HEK293 (cell line): Measurements from ENCODE around the gene RGS5.

Source experiments
- CTCF ChIA-PET: fragments of 350-600 bp; formaldehyde crosslinking; extraction: SDS; loops from one replicate; lab custom pipeline; 2021; ENCODE audit warnings: antibody characterized with exemption; lab: Yijun Ruan, JAX
- POLR2A ChIA-PET: fragments of 300-600 bp; formaldehyde crosslinking; extraction: SDS; loops from one replicate; lab custom pipeline; 2020; ENCODE audit warnings: antibody characterized with exemption, inconsistent platforms; lab: Yijun Ruan, JAX
- H3K27ac ChIP-seq: fragments of 200-500 bp; sonication (Bioruptor generic); 2 replicates; pipeline ENCODE4 v1.5.1; 2014; ENCODE audit warnings: low read depth, low read length, control low read depth, inconsistent platforms; ENCODE audit errors: extremely low read depth
- H3K36me3 ChIP-seq, 2 experiments: fragments of 200-500 bp in 1 of 2; sonication (Bioruptor generic) in 1 of 2; 1 replicate in 1 of 2; 2 replicates in 1 of 2; pipeline ENCODE4 v1.5.1; 2014 to 2017; ENCODE audit warnings: inconsistent platforms in 2 of 2, low read length in 2 of 2; ENCODE audit not compliant: control insufficient read depth in 2 of 2, insufficient read depth in 1 of 2
- H3K4me1 ChIP-seq: fragments of 200-500 bp; sonication (Bioruptor generic); 2 replicates; pipeline ENCODE4 v1.5.1; 2014; ENCODE audit warnings: mild to moderate bottlenecking, low read length, inconsistent platforms; ENCODE audit not compliant: control insufficient read depth, insufficient read depth
- H3K4me3 ChIP-seq: 2 replicates; pipeline ENCODE4 v1.5.1; 2011; ENCODE audit warnings: low read depth, mild to moderate bottlenecking, control low read depth, low read length, moderate library complexity
- H3K9me3 ChIP-seq: fragments of 200-500 bp; sonication (Bioruptor generic); 2 replicates; pipeline ENCODE4 v1.5.1; 2014; ENCODE audit warnings: low read depth, low read length, inconsistent platforms; ENCODE audit not compliant: control insufficient read depth, insufficient read depth
- GLI2 ChIP-seq: fragments of 450-650 bp; formaldehyde crosslinking; IDR thresholded peaks from 2 replicates; pipeline ENCODE4; 2017; ENCODE audit warnings: missing biosample characterization, missing genetic modification characterization, low read depth, borderline replicate concordance
- KLF7 ChIP-seq: fragments of 450-650 bp; formaldehyde crosslinking; IDR thresholded peaks from 2 replicates; pipeline ENCODE4 v1.5.1; 2016; ENCODE audit warnings: missing biosample characterization, missing genetic modification characterization, borderline replicate concordance
- SP7 ChIP-seq: fragments of 450-650 bp; formaldehyde crosslinking; IDR thresholded peaks from 2 replicates; pipeline ENCODE4 v1.5.1; 2016; ENCODE audit warnings: missing biosample characterization, missing genetic modification characterization
- YY2 ChIP-seq: fragments of 450-650 bp; formaldehyde crosslinking; IDR thresholded peaks from 2 replicates; pipeline ENCODE4 v1.5.1; 2016; ENCODE audit warnings: missing biosample characterization, missing genetic modification characterization
- ZNF140 ChIP-seq: fragments of 450-650 bp; formaldehyde crosslinking; IDR thresholded peaks from 2 replicates; pipeline ENCODE4 v1.5.1; 2016; ENCODE audit warnings: missing biosample characterization, missing genetic modification characterization
- ZNF324 ChIP-seq: fragments of 450-650 bp; formaldehyde crosslinking; IDR thresholded peaks from 2 replicates; pipeline ENCODE4 v1.5.1; 2016; ENCODE audit warnings: missing biosample characterization, missing genetic modification characterization
- ZNF48 ChIP-seq: fragments of 450-650 bp; formaldehyde crosslinking; IDR thresholded peaks from 2 replicates; pipeline ENCODE4 v1.5.1; 2016; ENCODE audit warnings: missing biosample characterization, missing genetic modification characterization
- ZNF654 ChIP-seq: fragments of 450-650 bp; formaldehyde crosslinking; IDR thresholded peaks from 2 replicates; pipeline ENCODE4 v1.5.1; 2016; ENCODE audit warnings: low read depth, missing biosample characterization, missing genetic modification characterization
- ZNF701 ChIP-seq: fragments of 450-650 bp; formaldehyde crosslinking; IDR thresholded peaks from 2 replicates; pipeline ENCODE4 v1.5.1; 2016; ENCODE audit warnings: missing biosample characterization, missing genetic modification characterization
- ZNF837 ChIP-seq: fragments of 450-650 bp; formaldehyde crosslinking; IDR thresholded peaks from 2 replicates; pipeline ENCODE4 v1.5.1; 2016; ENCODE audit warnings: missing biosample characterization, missing genetic modification characterization
- ZSCAN16 ChIP-seq: fragments of 450-650 bp; formaldehyde crosslinking; IDR thresholded peaks from 2 replicates; pipeline ENCODE4 v1.5.1; 2016; ENCODE audit warnings: missing biosample characterization, missing genetic modification characterization
- TF ChIP-seq, protein P1 (sequence below): fragments of 450-650 bp; formaldehyde crosslinking; IDR thresholded peaks from 2 replicates; pipeline ENCODE4 v1.5.1; 2016; ENCODE audit warnings: missing biosample characterization, missing genetic modification characterization, low read depth
- TF ChIP-seq, protein P2 (sequence below): fragments of 450-650 bp; formaldehyde crosslinking; IDR thresholded peaks from 2 replicates; pipeline ENCODE4 v1.5.1; 2016; ENCODE audit warnings: missing biosample characterization, missing genetic modification characterization
- TF ChIP-seq, protein P3 (sequence below): fragments of 450-650 bp; formaldehyde crosslinking; IDR thresholded peaks from 2 replicates; pipeline ENCODE4 v1.5.1; 2016; ENCODE audit warnings: missing biosample characterization, missing genetic modification characterization, low read depth
- TF ChIP-seq, protein P4 (sequence below): fragments of 450-650 bp; formaldehyde crosslinking; IDR thresholded peaks from 2 replicates; pipeline ENCODE4 v1.5.1; 2016; ENCODE audit warnings: missing biosample characterization, missing genetic modification characterization
- TF ChIP-seq, protein P5 (sequence below): fragments of 450-650 bp; formaldehyde crosslinking; IDR thresholded peaks from 2 replicates; pipeline ENCODE4 v1.5.1; 2016; ENCODE audit warnings: missing biosample characterization, missing genetic modification characterization
- TF ChIP-seq, protein P6 (sequence below): fragments of 450-650 bp; formaldehyde crosslinking; IDR thresholded peaks from 2 replicates; pipeline ENCODE4 v1.5.1; 2017; ENCODE audit warnings: missing biosample characterization, missing genetic modification characterization
- TF ChIP-seq, protein P7 (sequence below): fragments of 450-650 bp; formaldehyde crosslinking; IDR thresholded peaks from 2 replicates; pipeline ENCODE4 v1.5.1; 2016; ENCODE audit warnings: missing biosample characterization, missing genetic modification characterization, borderline replicate concordance

Gene RGS5

DNA sequence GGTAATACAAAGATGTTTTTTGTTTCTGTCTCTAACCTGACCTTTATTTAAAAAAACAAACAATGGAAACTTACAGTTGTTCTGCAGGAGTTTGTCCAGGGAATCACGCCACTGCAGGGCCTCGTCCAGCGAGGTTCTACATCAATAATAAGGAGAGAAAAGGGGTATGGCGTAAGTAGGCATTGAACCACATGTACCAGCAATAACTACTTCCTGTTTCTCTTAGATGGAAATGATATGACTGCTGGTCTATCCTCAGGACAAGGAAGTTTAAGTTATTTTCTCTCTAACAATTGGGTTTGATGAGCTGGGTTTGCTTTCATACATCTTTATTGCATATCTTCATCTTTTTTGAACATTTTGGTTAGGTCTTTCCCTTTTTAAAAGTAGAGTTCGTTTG is 40.9 kb downstream of the RGS5 start:
- Histone ChIP-seq H3K4me3 (no peak overlapping the region), H3K36me3 (no peaks in the 10 kb centered on the region), H3K4me1 (no peaks in the 10 kb centered on the region), H3K27ac (no peak overlapping the region), H3K9me3 (no peaks in the 10 kb centered on the region)
- ChIA-PET CTCF (interaction anchor here (0.7 to 1.5 kb wide), 3 partner anchors 12 to 290 kb away, joined by 3 to 4 read pairs (median 3); no protein-coding TSS in a partner anchor), POLR2A (no interaction called here)
- TF ChIP-seq ZNF140 (tag by site-specific recombination) (no peak), ZNF654 (tag by site-specific recombination) (no peak), ZNF837 (tag by site-specific recombination) (no peak), SP7 (tag by site-specific recombination) (no peak), ZNF48 (tag by site-specific recombination) (no peak), KLF7 (tag by site-specific recombination) (no peak)
- TF ChIP-seq, protein P1, sequence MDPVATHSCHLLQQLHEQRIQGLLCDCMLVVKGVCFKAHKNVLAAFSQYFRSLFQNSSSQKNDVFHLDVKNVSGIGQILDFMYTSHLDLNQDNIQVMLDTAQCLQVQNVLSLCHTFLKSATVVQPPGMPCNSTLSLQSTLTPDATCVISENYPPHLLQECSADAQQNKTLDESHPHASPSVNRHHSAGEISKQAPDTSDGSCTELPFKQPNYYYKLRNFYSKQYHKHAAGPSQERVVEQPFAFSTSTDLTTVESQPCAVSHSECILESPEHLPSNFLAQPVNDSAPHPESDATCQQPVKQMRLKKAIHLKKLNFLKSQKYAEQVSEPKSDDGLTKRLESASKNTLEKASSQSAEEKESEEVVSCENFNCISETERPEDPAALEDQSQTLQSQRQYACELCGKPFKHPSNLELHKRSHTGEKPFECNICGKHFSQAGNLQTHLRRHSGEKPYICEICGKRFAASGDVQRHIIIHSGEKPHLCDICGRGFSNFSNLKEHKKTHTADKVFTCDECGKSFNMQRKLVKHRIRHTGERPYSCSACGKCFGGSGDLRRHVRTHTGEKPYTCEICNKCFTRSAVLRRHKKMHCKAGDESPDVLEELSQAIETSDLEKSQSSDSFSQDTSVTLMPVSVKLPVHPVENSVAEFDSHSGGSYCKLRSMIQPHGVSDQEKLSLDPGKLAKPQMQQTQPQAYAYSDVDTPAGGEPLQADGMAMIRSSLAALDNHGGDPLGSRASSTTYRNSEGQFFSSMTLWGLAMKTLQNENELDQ (tag by site-specific recombination): no peak
- TF ChIP-seq, protein P2, sequence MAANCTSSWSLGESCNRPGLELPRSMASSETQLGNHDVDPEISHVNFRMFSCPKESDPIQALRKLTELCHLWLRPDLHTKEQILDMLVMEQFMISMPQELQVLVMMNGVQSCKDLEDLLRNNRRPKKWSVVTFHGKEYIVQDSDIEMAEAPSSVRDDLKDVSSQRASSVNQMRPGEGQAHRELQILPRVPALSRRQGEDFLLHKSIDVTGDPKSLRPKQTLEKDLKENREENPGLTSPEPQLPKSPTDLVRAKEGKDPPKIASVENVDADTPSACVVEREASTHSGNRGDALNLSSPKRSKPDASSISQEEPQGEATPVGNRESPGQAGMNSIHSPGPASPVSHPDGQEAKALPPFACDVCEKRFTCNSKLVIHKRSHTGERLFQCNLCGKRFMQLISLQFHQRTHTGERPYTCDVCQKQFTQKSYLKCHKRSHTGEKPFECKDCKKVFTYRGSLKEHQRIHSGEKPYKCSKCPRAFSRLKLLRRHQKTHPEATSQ (tag by site-specific recombination): no peak
- TF ChIP-seq, protein P3, sequence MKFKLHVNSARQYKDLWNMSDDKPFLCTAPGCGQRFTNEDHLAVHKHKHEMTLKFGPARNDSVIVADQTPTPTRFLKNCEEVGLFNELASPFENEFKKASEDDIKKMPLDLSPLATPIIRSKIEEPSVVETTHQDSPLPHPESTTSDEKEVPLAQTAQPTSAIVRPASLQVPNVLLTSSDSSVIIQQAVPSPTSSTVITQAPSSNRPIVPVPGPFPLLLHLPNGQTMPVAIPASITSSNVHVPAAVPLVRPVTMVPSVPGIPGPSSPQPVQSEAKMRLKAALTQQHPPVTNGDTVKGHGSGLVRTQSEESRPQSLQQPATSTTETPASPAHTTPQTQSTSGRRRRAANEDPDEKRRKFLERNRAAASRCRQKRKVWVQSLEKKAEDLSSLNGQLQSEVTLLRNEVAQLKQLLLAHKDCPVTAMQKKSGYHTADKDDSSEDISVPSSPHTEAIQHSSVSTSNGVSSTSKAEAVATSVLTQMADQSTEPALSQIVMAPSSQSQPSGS (tag by site-specific recombination): no peak
- TF ChIP-seq, protein P4, sequence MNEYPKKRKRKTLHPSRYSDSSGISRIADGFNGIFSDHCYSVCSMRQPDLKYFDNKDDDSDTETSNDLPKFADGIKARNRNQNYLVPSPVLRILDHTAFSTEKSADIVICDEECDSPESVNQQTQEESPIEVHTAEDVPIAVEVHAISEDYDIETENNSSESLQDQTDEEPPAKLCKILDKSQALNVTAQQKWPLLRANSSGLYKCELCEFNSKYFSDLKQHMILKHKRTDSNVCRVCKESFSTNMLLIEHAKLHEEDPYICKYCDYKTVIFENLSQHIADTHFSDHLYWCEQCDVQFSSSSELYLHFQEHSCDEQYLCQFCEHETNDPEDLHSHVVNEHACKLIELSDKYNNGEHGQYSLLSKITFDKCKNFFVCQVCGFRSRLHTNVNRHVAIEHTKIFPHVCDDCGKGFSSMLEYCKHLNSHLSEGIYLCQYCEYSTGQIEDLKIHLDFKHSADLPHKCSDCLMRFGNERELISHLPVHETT (tag by site-specific recombination): no peak
- TF ChIP-seq, protein P5, sequence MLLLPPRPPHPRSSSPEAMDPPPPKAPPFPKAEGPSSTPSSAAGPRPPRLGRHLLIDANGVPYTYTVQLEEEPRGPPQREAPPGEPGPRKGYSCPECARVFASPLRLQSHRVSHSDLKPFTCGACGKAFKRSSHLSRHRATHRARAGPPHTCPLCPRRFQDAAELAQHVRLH: no peak
- TF ChIP-seq, protein P6, sequence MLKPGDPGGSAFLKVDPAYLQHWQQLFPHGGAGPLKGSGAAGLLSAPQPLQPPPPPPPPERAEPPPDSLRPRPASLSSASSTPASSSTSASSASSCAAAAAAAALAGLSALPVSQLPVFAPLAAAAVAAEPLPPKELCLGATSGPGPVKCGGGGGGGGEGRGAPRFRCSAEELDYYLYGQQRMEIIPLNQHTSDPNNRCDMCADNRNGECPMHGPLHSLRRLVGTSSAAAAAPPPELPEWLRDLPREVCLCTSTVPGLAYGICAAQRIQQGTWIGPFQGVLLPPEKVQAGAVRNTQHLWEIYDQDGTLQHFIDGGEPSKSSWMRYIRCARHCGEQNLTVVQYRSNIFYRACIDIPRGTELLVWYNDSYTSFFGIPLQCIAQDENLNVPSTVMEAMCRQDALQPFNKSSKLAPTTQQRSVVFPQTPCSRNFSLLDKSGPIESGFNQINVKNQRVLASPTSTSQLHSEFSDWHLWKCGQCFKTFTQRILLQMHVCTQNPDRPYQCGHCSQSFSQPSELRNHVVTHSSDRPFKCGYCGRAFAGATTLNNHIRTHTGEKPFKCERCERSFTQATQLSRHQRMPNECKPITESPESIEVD (tag by site-specific recombination): no peak
- TF ChIP-seq, protein P7, sequence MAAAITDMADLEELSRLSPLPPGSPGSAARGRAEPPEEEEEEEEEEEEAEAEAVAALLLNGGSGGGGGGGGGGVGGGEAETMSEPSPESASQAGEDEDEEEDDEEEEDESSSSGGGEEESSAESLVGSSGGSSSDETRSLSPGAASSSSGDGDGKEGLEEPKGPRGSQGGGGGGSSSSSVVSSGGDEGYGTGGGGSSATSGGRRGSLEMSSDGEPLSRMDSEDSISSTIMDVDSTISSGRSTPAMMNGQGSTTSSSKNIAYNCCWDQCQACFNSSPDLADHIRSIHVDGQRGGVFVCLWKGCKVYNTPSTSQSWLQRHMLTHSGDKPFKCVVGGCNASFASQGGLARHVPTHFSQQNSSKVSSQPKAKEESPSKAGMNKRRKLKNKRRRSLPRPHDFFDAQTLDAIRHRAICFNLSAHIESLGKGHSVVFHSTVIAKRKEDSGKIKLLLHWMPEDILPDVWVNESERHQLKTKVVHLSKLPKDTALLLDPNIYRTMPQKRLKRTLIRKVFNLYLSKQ (tag by site-specific recombination): no peak

DNA sequence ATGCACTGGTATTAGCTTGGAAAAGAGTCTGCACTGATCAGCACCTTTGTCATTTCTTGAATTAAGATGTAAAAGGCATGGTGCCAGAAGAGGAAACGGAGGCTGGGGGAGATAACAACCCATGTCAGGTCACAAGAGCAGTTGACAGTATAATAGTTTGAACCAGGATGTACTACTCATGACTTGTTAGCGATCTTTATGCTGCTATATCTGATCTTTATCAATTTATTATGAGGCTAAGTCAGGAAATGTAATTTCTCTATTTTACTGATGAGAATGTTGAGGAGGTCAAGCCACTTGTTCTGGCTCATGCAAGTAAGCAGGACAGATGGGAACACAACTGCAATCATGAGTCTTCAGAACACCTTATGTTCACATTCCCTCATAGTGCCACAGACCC is 41.4 kb downstream of the RGS5 start:
- no peak overlapping the region for H3K27ac ChIP-seq
- no peaks in the 10 kb centered on the region for H3K9me3 ChIP-seq
- no peaks in the 10 kb centered on the region for H3K4me1 ChIP-seq
- CTCF ChIA-PET: interaction anchor here (1.5 kb wide), 1 partner anchor 90 kb away, joined by 3 read pairs; no protein-coding TSS in a partner anchor
- no peak for TF ChIP-seq ZSCAN16 (tag by site-specific recombination)
- no peak for TF ChIP-seq ZNF701 (tag by site-specific recombination)
- no peak for TF ChIP-seq GLI2 (tag by site-specific recombination)
- no peak for TF ChIP-seq KLF7 (tag by site-specific recombination)
- no peak for TF ChIP-seq YY2
- no peak for TF ChIP-seq ZNF837 (tag by site-specific recombination)
- no peak for TF ChIP-seq ZNF324
- TF ChIP-seq, all 188 proteins: peak for 0
- POLR2A ChIA-PET: no interaction called here
- no peaks in the 10 kb centered on the region for H3K36me3 ChIP-seq
- H3K4me3 ChIP-seq: no peak overlapping the region
